ENCODE data around the gene LRRC74B.

GRCh38 chr22:21025763-21026755 lies 19.7 kb upstream of the LRRC74B start:
- no peak for TF ChIP-seq CTCF (IDR thresholded peaks at IDR 0.05)
- TF ChIP-seq POLR2A (IDR thresholded peaks at IDR 0.05): no peak

Data from adrenal gland (tissue), 5 donors.